Brain microvascular endothelial cell (primary cell): Measurements from ENCODE around the gene CCDC91.
A peak's percentile ranks its signal among the peaks of the same experiment; 100 is the strongest.

ENCODE experiments used
- DNase-seq: peaks from one replicate; pipeline ENCODE4 v3.0.0-alpha.2; 2020
- H3K27ac ChIP-seq: fragments of 250-450 bp; sonication (Bioruptor Pico); 2 replicates; pipeline ENCODE4 v1.5.1; 2020; ENCODE audit warnings: mild to moderate bottlenecking, moderate library complexity
- H3K27me3 ChIP-seq: fragments of 250-450 bp; sonication (Bioruptor Pico); replicated peaks from 2 replicates; pipeline ENCODE4 v1.5.1; 2020; ENCODE audit warnings: mild to moderate bottlenecking
- H3K36me3 ChIP-seq: fragments of 250-450 bp; sonication (Bioruptor Pico); replicated peaks from 2 replicates; pipeline ENCODE4 v1.5.1; 2020; ENCODE audit warnings: mild to moderate bottlenecking
- H3K4me3 ChIP-seq: 2 replicates; pipeline ENCODE4 v1.5.1; 2011; ENCODE audit warnings: low read depth, mild to moderate bottlenecking, control low read depth, low read length, moderate library complexity
- CTCF ChIP-seq: IDR thresholded peaks from 2 replicates; pipeline ENCODE4 v1.5.1; 2011; ENCODE audit warnings: low read depth, mild to moderate bottlenecking, moderate library complexity, low read length, control low read depth, inconsistent platforms; ENCODE audit errors: missing control alignments
- in situ Hi-C: cut with HindIII; loops from 2 replicates; pipeline ENCODE4 v1.10.0; 2017; ENCODE audit warnings: low sequenced_read_pairs, low pct_ligation_motif_present

Gene CCDC91

GRCh38 chr12:28500373-28501024, 310.2 kb downstream of the CCDC91 start:
- DNase-seq: no peak
- TF ChIP-seq CTCF: no peak
- Histone ChIP-seq H3K27ac (no peak overlapping the region), H3K36me3 (no peaks in the 10 kb centered on the region), H3K4me3 (no peak overlapping the region), H3K27me3 (no peaks in the 10 kb centered on the region)
- in situ Hi-C loops: no loop called here

GRCh38 chr12:28506271-28506670, 316.0 kb downstream of the CCDC91 start:
- Histone ChIP-seq H3K27ac (no peak overlapping the region), H3K27me3 (no peaks in the 10 kb centered on the region), H3K36me3 (no peaks in the 10 kb centered on the region), H3K4me3 (no peak overlapping the region)
- in situ Hi-C loops: no loop called here
- DNase-seq: no peak
- TF ChIP-seq CTCF: no peak

- Histone ChIP-seq H3K27ac (no peak overlapping the region), H3K4me3 (no peak overlapping the region), H3K27me3 (no peaks in the 10 kb centered on the region), H3K36me3 (no peaks in the 10 kb centered on the region)
- no peak for TF ChIP-seq CTCF
- in situ Hi-C loops: no loop called here
- peak; percentile 20 for DNase-seq
These were observed 316.8 kb downstream of the CCDC91 start for GRCh38 chr12:28507033-28507432.

GRCh38 chr12:28507867-28508266, 317.6 kb downstream of the CCDC91 start:
- Histone ChIP-seq H3K27me3 (no peaks in the 10 kb centered on the region), H3K36me3 (no peaks in the 10 kb centered on the region), H3K27ac (no peak overlapping the region), H3K4me3 (no peak overlapping the region)
- no peak for TF ChIP-seq CTCF
- in situ Hi-C loops: no loop called here
- no peak for DNase-seq

GRCh38 chr12:28512406-28512805, 322.1 kb downstream of the CCDC91 start:
- Histone ChIP-seq H3K36me3 (no peaks in the 10 kb centered on the region), H3K27ac (no peak overlapping the region), H3K27me3 (no peaks in the 10 kb centered on the region), H3K4me3 (no peak overlapping the region)
- DNase-seq: no peak
- TF ChIP-seq CTCF: no peak
- in situ Hi-C loops: no loop called here

- no peak overlapping the region for H3K4me3 ChIP-seq
- H3K27me3 ChIP-seq: no peaks in the 10 kb centered on the region
- no peaks in the 10 kb centered on the region for H3K36me3 ChIP-seq
- in situ Hi-C loops: no loop called here
- no peak for DNase-seq
- no peak for TF ChIP-seq CTCF
- H3K27ac ChIP-seq: no peak overlapping the region
These were observed 322.6 kb downstream of the CCDC91 start for GRCh38 chr12:28512876-28513275.
